OCI-LY7 (cell line): ENCODE results near the gene CUX1.

ENCODE experiments used
- EZH2phosphoT487 ChIP-seq: fragments of 200-600 bp; sonication (generic); IDR thresholded peaks from 2 replicates; pipeline ENCODE4 v1.6.1; 2018; ENCODE audit warnings: low read depth, borderline replicate concordance, mild to moderate bottlenecking, mixed run types, antibody characterized with exemption, low read length, moderate library complexity, mixed read lengths
- TF ChIP-seq, protein P1 (sequence below): fragments of 200-600 bp; sonication (generic); conservative IDR thresholded peaks from 2 replicates; pipeline ENCODE4 v1.5.1; 2014; ENCODE audit warnings: mild to moderate bottlenecking, antibody characterized with exemption, low read length, moderate library complexity, mixed read lengths

DNA sequence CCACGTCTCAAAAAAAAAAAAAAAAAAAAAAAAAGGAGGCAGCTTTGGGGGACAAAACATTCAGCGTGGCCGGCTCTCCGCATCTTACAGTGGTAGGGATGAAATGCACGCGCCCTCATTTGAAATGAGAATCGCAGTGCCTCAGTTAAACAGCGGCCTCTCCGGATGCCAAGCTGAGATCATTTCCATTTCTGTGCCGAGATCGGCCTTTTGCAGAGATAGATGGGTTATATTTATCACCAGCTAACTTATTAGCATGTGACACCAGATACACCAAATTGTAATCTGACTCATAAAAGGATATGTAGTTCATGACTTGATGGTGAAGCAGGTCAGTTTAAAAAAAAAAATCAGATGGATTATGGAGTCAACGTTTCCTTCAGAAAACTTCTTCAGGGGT, 138.7 kb downstream of the CUX1 start:
- TF ChIP-seq, protein P1, sequence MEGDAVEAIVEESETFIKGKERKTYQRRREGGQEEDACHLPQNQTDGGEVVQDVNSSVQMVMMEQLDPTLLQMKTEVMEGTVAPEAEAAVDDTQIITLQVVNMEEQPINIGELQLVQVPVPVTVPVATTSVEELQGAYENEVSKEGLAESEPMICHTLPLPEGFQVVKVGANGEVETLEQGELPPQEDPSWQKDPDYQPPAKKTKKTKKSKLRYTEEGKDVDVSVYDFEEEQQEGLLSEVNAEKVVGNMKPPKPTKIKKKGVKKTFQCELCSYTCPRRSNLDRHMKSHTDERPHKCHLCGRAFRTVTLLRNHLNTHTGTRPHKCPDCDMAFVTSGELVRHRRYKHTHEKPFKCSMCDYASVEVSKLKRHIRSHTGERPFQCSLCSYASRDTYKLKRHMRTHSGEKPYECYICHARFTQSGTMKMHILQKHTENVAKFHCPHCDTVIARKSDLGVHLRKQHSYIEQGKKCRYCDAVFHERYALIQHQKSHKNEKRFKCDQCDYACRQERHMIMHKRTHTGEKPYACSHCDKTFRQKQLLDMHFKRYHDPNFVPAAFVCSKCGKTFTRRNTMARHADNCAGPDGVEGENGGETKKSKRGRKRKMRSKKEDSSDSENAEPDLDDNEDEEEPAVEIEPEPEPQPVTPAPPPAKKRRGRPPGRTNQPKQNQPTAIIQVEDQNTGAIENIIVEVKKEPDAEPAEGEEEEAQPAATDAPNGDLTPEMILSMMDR: no peak
- no peak for TF ChIP-seq EZH2phosphoT487
